Activated CD8-positive, alpha-beta T cell treated with anti-CD3 and anti-CD28 coated beads for 36 hours (primary cell): ENCODE results near the gene FBRSL1. TPM values are rescaled to one million over a fixed set of nuclear protein-coding genes. Genes with fewer than 3 reads are reported as not detected.

Experiments
- ATAC-seq: fragments of 200-7000 bp; cut with Tn5 transposase; one replicate; pipeline ENCODE4 v1.10.0; 2021; ENCODE audit warnings: mild to moderate bottlenecking, moderate library complexity
- CTCF ChIA-PET: fragments of 350-600 bp; sonication (Branson Sonifier 250); formaldehyde crosslinking; loops from one replicate; lab custom pipeline; 2021; ENCODE audit warnings: antibody characterized with exemption; lab: Charles Lee
- POLR2A ChIA-PET: fragments of 350-600 bp; sonication (Branson Sonifier 250); formaldehyde crosslinking; loops from one replicate; lab custom pipeline; 2021; ENCODE audit warnings: antibody characterized with exemption; lab: Charles Lee
- DNase-seq: peaks from one replicate; pipeline ENCODE4 v3.0.0-alpha.2; 2020
- H3K27ac Mint-ChIP-seq: one replicate; pipeline ENCODE4 v1.8.0; 2021; ENCODE audit warnings: mild to moderate bottlenecking, mixed read lengths
- H3K27me3 Mint-ChIP-seq: one replicate; pipeline ENCODE4 v1.8.0; 2021; ENCODE audit warnings: mixed read lengths
- H3K36me3 Mint-ChIP-seq: one replicate; pipeline ENCODE4 v1.8.0; 2021; ENCODE audit warnings: low read depth, mixed read lengths
- H3K4me1 Mint-ChIP-seq: one replicate; pipeline ENCODE4 v1.8.0; 2021; ENCODE audit warnings: low read depth, mixed read lengths
- H3K4me3 Mint-ChIP-seq: one replicate; pipeline ENCODE4 v1.8.0; 2021; ENCODE audit warnings: mild to moderate bottlenecking, moderate library complexity, mixed read lengths
- H3K9me3 Mint-ChIP-seq: one replicate; pipeline ENCODE4 v1.8.0; 2021; ENCODE audit warnings: mixed read lengths
- CTCF ChIP-seq: fragments of 200-600 bp; IDR thresholded peaks from one replicate; pipeline ENCODE4 v1.8.0; 2022; ENCODE audit warnings: antibody characterized with exemption, mild to moderate bottlenecking
- intact Hi-C: fragments of 100-400 bp; cut with micrococcal nuclease; formaldehyde crosslinking; loops from one replicate; pipeline ENCODE4 v1.10.0; 2022
- total RNA-seq, 2 experiments: library from RNA; stranded (reverse); gene quantifications; one replicate each; pipeline ENCODE4 v1.2.3, GENCODE V29; 2021

The FBRSL1 gene
- total RNA-seq, 2 experiments from 2014 or later = 41.4 to 48.1 TPM

DNA sequence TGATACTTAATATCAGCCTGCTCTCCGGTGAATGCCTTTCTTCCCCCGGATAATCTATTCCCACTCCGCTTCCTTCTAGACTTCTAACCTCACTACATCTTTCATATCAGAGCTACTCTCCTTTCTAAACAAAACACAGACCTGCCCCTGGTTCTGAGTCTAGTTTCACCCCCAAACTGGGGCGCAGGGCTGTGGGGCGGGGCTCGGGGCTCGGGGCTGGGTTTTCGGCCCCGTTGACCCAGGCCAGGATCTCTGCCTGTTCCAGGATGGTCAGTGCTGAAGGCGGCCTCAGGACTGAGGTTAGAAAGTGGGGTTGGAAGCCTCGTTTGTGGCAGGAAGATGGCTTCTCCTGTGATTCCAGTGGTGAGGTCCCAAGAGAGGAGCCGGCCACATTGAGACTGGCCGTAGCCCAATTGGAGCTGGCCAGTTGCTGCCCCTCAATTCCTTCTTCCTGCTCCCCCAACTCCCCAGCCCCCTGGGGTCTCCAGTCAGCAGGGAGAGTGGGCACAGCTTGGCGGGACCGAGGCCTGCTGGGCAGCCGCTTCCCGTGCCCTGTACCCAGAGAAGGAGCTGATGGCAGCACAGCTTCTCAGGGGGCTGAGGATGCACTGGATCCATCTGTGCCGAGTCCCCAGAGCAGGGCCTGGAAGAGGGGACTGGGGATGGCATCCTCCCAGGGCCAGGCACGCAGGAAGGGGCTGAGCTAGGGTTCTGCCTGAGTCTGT, 67.5 kb downstream of the FBRSL1 start:
- no peak for TF ChIP-seq CTCF

GRCh38 chr12:132558042-132558856, 68.3 kb downstream of the FBRSL1 start:
- no peaks in the 10 kb centered on the region for H3K9me3 Mint-ChIP-seq
- no peak overlapping the region for H3K27ac Mint-ChIP-seq
- H3K36me3 Mint-ChIP-seq = peaks cover 2% of the 10 kb centered on the region
- CTCF ChIA-PET = interaction anchor here (2.4 kb wide), 1 partner anchor 144 kb away, joined by 8 read pairs; no protein-coding TSS in a partner anchor
- POLR2A ChIA-PET = interaction anchor here (0.6 to 1.0 kb wide), 3 partner anchors 59 to 375 kb away, joined by 3 read pairs; no protein-coding TSS in a partner anchor
- peak; percentile 58 for DNase-seq
- ATAC-seq = no peak
- intact Hi-C loops = loop anchor here (10.0 kb wide), 1 partner anchor 143 kb away; no protein-coding TSS in a partner anchor
- H3K4me1 Mint-ChIP-seq = peaks cover 18% of the 10 kb centered on the region
- TF ChIP-seq CTCF = no peak
- peaks cover 14% of the 10 kb centered on the region for H3K27me3 Mint-ChIP-seq
- H3K4me3 Mint-ChIP-seq = peak overlapping the region; percentile 65

More for the DNA sequence above, 67.5 kb downstream of the FBRSL1 start:
- H3K36me3 Mint-ChIP-seq = peaks cover 2% of the 10 kb centered on the region
- no peak overlapping the region for H3K27ac Mint-ChIP-seq
- H3K4me3 Mint-ChIP-seq = no peak overlapping the region
- intact Hi-C loops = loop anchor here (10.0 kb wide), 1 partner anchor 143 kb away; no protein-coding TSS in a partner anchor
- CTCF ChIA-PET = interaction anchor here (2.4 kb wide), 1 partner anchor 143 kb away, joined by 8 read pairs; no protein-coding TSS in a partner anchor
- peaks cover 14% of the 10 kb centered on the region for H3K27me3 Mint-ChIP-seq
- DNase-seq = no peak
- POLR2A ChIA-PET = interaction anchor here (0.6 to 1.0 kb wide), 2 partner anchors 132 to 374 kb away, joined by 3 read pairs; no protein-coding TSS in a partner anchor
- ATAC-seq = no peak
- H3K9me3 Mint-ChIP-seq = no peaks in the 10 kb centered on the region
- peaks cover 18% of the 10 kb centered on the region for H3K4me1 Mint-ChIP-seq

- POLR2A ChIA-PET = interaction anchor here (0.6 to 1.0 kb wide), 2 partner anchors 60 to 376 kb away, joined by 3 read pairs; no protein-coding TSS in a partner anchor
- no peak for ATAC-seq
Observed at GRCh38 chr12:132558861-132559623, 69.1 kb downstream of the FBRSL1 start.

More at GRCh38 chr12:132558861-132559623, 69.1 kb downstream of the FBRSL1 start:
- DNase-seq = peak; percentile 26
- TF ChIP-seq CTCF = no peak
- Mint-ChIP-seq H3K4me3 (peak overlapping the region; percentile 65), H3K36me3 (peaks cover 3% of the 10 kb centered on the region), H3K27ac (no peak overlapping the region), H3K27me3 (peaks cover 14% of the 10 kb centered on the region), H3K4me1 (peaks cover 21% of the 10 kb centered on the region), H3K9me3 (no peaks in the 10 kb centered on the region)
- intact Hi-C loops = loop anchor here (10.0 kb wide), 1 partner anchor 144 kb away; no protein-coding TSS in a partner anchor
- CTCF ChIA-PET = interaction anchor here (2.4 kb wide), 1 partner anchor 145 kb away, joined by 8 read pairs; no protein-coding TSS in a partner anchor
